B cell (primary cell): ENCODE measurements around the gene ENTHD1.

Experiments used
- EZH2 ChIP-seq: IDR thresholded peaks from 2 replicates; pipeline ENCODE4 v1.6.1; 2012; ENCODE audit warnings: borderline replicate concordance, low read depth, mild to moderate bottlenecking, moderate library complexity, low read length; ENCODE audit not compliant: insufficient read depth, poor library complexity, severe bottlenecking
- TF ChIP-seq, protein P1 (sequence below): fragments of 200-600 bp; IDR thresholded peaks from one replicate; pipeline ENCODE4 v1.8.0; 2022; ENCODE audit warnings: antibody characterized with exemption, mild to moderate bottlenecking

DNA sequence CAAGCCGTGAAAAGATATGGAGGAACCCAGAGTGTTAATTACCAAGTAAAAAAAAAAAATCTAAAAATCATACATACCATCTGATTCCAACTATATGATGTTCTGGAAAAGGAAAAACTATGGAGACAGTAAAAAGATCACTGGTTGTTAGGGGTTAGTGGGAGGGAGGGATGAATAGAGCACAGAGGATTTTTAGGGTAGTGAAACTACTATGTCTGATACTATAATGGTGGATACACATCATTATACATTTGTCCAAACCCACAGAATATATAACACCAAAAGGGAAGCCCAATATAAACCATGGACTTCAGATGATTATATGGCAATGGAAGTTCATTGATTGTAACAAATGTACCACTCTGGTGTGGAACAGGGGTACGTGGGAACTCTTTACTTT lies 74.1 kb downstream of the ENTHD1 start:
- TF ChIP-seq, protein P1, sequence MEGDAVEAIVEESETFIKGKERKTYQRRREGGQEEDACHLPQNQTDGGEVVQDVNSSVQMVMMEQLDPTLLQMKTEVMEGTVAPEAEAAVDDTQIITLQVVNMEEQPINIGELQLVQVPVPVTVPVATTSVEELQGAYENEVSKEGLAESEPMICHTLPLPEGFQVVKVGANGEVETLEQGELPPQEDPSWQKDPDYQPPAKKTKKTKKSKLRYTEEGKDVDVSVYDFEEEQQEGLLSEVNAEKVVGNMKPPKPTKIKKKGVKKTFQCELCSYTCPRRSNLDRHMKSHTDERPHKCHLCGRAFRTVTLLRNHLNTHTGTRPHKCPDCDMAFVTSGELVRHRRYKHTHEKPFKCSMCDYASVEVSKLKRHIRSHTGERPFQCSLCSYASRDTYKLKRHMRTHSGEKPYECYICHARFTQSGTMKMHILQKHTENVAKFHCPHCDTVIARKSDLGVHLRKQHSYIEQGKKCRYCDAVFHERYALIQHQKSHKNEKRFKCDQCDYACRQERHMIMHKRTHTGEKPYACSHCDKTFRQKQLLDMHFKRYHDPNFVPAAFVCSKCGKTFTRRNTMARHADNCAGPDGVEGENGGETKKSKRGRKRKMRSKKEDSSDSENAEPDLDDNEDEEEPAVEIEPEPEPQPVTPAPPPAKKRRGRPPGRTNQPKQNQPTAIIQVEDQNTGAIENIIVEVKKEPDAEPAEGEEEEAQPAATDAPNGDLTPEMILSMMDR, result no peak
- no peak for TF ChIP-seq EZH2
